Renal pelvis (tissue), 3 donors: Measurements from ENCODE around the gene SHANK3. TPM values are rescaled to one million over a fixed set of nuclear protein-coding genes. Genes with fewer than 3 reads are reported as not detected.

Experiments
- polyA plus RNA-seq, 3 donors: library from polyadenylated mRNA; unstranded; fragments of 120-200 nt; gene quantifications; one replicate each; pipeline ENCODE4 v1.2.1, GENCODE V29; 2013; ENCODE audit not compliant: insufficient read length in 3 of 3

The SHANK3 gene
- polyA plus RNA-seq, 3 donors: 19.1 to 27.2 (median 19.6) TPM

Other genes starting within 250 kb of the SHANK3 start
- 10 to 100 TPM; 42.2 to 51.0 (median 42.9) TPM for gene SBF1, start 197.8 kb upstream of the SHANK3 start, polyA plus RNA-seq
- gene ADM2, start 191.3 kb upstream of the SHANK3 start, polyA plus RNA-seq: 1 to 10 TPM; 4.4 to 6.0 (median 5.7) TPM
- gene MIOX, start 186.0 kb upstream of the SHANK3 start, polyA plus RNA-seq: 1 to 10 TPM; 3.3 to 6.6 (median 4.2) TPM
- 10 to 100 TPM; 47.3 to 61.5 (median 60.5) TPM for gene LMF2, start 165.1 kb upstream of the SHANK3 start, polyA plus RNA-seq
- gene NCAPH2, start 164.6 kb upstream of the SHANK3 start, polyA plus RNA-seq: 10 to 100 TPM; 48.3 to 57.4 (median 56.6) TPM
- 1 to 10 TPM in 2 of 3 donors, not detected in 1; 5.4 to 6.7 TPM for gene SCO2, start 147.2 kb upstream of the SHANK3 start, polyA plus RNA-seq
- 1 to 10 TPM; 1.4 to 2.2 (median 2.0) TPM for gene TYMP, start 142.8 kb upstream of the SHANK3 start, polyA plus RNA-seq
- gene KLHDC7B, start 126.9 kb upstream of the SHANK3 start, polyA plus RNA-seq: under 1 TPM in 2 of 3 donors, not detected in 1; 0.04 to 0.30 TPM
- under 1 TPM in 1 of 3 donors, not detected in 2; 0.58 TPM for gene SYCE3, start 109.9 kb upstream of the SHANK3 start, polyA plus RNA-seq
- gene CPT1B, start 94.4 kb upstream of the SHANK3 start, polyA plus RNA-seq: 10 to 100 TPM; 16.8 to 18.3 (median 17.1) TPM
- 100 to 1,000 TPM in 2 of 3 donors, 10 to 100 TPM in 1; 74.5 to 109 (median 105) TPM for gene CHKB, start 90.0 kb upstream of the SHANK3 start, polyA plus RNA-seq
- 1 to 10 TPM in 2 of 3 donors, under 1 TPM in 1; 0.76 to 1.1 (median 1.0) TPM for gene MAPK8IP2, start 72.0 kb upstream of the SHANK3 start, polyA plus RNA-seq
- gene ARSA, start 44.7 kb upstream of the SHANK3 start, polyA plus RNA-seq: 10 to 100 TPM; 15.3 to 23.7 (median 20.4) TPM
- under 1 TPM; 0.43 to 0.58 (median 0.58) TPM for gene ACR, start 65.4 kb downstream of the SHANK3 start, polyA plus RNA-seq
- gene RABL2B, start 110.8 kb downstream of the SHANK3 start, polyA plus RNA-seq: 10 to 100 TPM; 52.5 to 87.3 (median 78.0) TPM